Mammary epithelial cell (primary cell): ENCODE measurements around the gene DDX56.

Experiments used
- EZH2 ChIP-seq: IDR thresholded peaks from 2 replicates; pipeline ENCODE4 v1.6.1; 2012; ENCODE audit warnings: low read length, inconsistent platforms, borderline replicate concordance
- TF ChIP-seq, protein P1 (sequence below), 2 donors: IDR thresholded peaks in 1 of 2; conservative IDR thresholded peaks in 1 of 2; 2 replicates each; pipeline ENCODE4 v1.5.1; 2011 to 2012; ENCODE audit warnings: inconsistent platforms in 2 of 2, low read length in 2 of 2, mild to moderate bottlenecking in 2 of 2, control low read depth in 1 of 2, low read depth in 1 of 2; ENCODE audit not compliant: insufficient read depth in 1 of 2; ENCODE audit errors: extremely low read depth in 1 of 2

GRCh38 chr7:44618753-44619152 is 45.0 kb upstream of the DDX56 start:
- TF ChIP-seq, protein P1, sequence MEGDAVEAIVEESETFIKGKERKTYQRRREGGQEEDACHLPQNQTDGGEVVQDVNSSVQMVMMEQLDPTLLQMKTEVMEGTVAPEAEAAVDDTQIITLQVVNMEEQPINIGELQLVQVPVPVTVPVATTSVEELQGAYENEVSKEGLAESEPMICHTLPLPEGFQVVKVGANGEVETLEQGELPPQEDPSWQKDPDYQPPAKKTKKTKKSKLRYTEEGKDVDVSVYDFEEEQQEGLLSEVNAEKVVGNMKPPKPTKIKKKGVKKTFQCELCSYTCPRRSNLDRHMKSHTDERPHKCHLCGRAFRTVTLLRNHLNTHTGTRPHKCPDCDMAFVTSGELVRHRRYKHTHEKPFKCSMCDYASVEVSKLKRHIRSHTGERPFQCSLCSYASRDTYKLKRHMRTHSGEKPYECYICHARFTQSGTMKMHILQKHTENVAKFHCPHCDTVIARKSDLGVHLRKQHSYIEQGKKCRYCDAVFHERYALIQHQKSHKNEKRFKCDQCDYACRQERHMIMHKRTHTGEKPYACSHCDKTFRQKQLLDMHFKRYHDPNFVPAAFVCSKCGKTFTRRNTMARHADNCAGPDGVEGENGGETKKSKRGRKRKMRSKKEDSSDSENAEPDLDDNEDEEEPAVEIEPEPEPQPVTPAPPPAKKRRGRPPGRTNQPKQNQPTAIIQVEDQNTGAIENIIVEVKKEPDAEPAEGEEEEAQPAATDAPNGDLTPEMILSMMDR (conservative IDR thresholded peaks at IDR 0.05 in 1 of 2, IDR thresholded peaks at IDR 0.05 in 1 of 2; ENCODE audit: extremely low read depth in 1 of 2, insufficient read depth in 1 of 2, low read depth in 1 of 2, low read length in 2 of 2): no peak
- no peak for TF ChIP-seq EZH2
